GM18861 (cell line): ENCODE data around the gene ZNF823.
"Not testable (repeated sequence)": the region's sequence is repeated elsewhere in the genome, so short reads cannot be mapped to it uniquely, and the experiment has no call there.

Experiments used
- ATAC-seq: cut with Tn5 transposase; IDR thresholded peaks from one replicate; pipeline ENCODE4 v1.9.1; 2021; ENCODE audit not compliant: unreplicated experiment

ZNF823 gene

DNA sequence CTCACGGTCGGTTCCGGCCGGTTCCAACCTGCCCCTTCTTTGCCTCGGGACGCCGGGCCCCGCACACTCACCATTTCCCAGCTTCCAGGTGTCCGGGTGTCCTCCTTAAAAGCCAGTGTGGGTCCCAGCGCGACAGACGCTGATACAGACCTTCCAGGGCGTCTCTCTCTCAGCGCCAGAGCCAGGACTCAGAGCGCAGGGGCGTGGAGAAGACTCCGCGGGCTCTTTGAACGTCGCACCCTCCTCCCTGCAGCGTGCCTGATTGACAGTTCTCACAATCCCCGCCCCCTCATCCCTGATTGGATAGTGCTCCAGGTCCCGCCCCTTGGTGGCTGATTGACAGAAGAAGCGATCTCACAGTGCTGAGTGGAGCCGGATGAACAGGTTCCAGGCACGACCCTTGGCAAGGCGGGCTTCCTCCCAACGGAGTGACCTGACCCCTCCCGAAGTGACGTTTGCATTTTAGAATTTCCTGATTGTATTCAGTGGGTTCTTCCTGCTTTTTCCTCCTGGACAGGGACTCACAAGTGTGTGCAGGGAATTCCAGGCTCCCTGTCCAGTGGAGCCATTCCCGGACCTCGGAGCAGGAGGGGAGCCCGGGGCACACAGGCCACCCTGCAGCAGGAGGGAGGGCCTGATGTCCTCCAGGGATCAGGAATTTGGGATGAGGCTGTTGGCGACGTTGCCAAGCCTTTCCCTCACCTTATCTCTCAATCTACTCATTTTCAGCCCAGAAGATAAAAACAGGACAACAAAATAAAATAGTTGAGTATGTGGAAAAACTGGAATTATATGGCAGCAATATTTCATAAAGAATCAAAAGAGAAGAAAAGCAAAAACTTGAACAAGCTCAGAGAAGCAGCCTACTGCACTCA, at the start of gene ZNF823:
Gene ZNF823, minus strand, starts transcription at position 201 of the 875 bp plus-strand sequence. Its CDS starts 127 bp downstream, at position 74.
- peak; percentile 77 for ATAC-seq

DNA sequence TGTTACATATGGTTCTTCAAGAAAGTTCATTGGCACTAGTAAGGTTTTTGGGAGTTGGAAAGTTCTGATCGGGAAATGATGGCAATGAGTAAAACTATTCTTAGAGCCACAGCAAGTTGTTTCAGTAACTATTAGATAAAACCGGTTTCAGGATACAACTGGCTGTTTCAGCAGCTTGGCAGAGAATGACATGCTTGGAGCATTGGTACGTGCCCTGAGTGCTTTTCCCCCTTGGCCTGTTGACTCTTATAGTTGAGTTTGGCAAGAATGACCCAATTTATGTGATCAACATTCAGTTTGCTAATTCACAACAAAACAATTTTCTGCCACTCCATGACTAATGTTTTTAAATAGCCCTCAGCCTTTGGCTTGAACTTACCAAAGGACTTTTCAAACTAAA, 48.8 kb upstream of the ZNF823 start:
- ATAC-seq = no peak

DNA sequence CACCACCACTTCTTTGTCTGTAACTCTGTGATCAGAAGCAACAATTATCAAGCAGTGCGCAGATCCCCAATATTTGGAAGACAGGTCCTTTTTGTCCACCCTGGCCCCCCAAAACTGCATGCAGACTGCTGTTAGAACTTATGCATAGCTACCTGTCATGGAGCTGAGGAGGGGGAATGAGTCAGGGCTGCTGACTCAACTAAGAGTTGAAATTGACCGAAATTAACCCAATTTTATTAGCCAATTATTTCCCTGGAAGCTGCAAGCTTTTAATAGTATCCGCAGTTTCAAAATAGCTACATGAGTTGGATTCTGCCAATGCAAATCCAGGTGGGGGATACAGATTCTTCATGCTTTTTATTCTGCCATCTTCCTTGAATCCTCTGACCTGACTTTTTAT, 45.6 kb upstream of the ZNF823 start:
- no peak for ATAC-seq

DNA sequence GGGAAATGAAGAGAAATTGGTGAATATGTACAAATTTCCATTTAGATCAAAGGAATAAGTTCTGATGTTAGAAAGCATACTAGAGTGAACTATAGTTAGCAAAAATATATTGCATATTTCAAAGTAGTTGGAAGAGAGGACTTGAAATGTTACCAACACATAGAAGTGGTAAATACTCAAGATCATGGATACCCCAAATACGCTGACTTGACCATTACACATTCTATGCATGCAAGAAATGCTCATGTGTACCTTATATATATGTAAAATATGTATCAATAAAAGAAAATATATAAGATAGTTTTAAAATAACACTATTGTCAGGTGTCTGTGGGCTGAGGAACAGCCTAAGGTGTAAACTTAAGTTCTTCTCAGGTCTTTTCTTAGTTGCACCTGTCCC, 45.0 kb upstream of the ZNF823 start:
- no peak for ATAC-seq

DNA sequence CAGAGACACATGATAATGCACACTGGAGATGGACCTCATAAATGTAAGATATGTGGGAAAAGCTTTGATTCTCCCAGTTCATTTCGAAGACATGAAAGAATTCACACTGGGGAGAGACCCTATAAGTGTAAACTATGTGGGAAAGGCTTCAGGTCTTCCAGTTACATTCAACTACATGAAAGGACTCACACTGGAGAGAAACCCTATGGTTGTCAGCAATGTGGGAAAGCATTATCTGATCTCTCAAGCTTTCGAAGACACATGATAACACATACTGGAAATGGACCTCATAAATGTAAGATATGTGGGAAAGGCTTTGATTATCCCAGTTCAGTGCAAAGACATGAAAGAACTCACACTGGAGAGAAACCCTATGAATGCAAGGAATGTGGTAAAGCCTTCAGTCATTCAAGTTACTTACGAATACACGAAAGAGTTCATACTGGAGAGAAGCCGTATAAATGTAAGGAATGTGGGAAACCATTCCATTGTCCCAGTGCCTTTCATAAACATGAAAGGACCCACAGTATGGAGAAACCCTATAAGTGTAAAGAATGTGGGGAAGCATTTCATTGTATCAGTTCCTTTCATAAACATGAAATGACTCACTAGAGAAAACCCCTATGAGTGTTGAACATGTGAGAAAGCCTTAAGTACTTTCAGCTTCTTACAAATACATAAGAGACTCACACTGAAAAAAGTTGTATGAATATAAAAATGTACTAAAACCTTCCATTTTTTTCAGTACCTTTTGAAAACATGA, 42.7 kb upstream of the ZNF823 start:
- ATAC-seq = no peak

DNA sequence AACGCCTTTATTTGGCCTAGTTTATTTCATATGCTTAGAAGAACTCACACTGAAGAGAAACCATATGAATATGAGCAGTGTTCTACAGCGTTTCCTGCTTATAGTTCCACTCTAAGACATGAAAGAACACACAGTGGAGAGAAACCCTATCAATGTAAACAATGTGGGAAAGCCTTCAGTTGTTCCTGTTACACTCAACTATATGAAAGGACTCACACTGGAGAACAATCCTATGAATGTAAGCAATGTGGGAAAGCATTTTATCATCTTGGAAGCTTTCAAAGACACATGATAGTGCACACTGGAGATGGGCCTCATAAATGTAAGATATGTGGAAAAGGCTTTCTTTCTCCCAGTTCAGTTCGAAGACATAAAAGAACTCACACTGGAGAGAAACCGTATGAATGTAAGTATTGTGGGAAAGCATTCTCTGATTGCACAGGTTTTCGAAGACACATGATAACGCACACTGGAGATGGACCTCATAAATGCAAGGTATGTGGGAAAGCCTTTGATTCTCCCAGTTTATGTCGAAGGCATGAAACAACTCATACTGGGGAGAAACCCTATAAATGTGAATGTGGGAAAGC, 41.8 kb upstream of the ZNF823 start:
- no peak for ATAC-seq

DNA sequence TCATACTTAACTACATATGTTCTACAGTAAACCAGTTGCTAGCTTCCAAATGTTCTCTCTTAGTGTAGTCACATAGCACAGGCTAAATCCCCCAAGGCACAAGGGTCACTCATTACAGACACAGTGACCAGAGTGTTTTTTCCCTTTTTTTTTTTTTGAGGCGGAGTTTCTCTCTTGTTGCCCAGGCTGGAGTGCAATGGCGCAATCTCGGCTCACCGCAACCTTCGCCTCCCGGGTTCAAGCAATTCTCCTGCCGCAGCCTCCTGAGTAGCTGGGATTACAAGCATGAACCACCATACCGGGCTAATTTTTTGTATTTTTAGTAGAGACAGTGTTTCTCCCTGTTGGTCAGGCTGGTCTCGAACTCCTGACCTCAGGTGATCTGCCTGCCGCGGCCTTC, 37.9 kb upstream of the ZNF823 start:
- not testable (repeated sequence) for ATAC-seq

DNA sequence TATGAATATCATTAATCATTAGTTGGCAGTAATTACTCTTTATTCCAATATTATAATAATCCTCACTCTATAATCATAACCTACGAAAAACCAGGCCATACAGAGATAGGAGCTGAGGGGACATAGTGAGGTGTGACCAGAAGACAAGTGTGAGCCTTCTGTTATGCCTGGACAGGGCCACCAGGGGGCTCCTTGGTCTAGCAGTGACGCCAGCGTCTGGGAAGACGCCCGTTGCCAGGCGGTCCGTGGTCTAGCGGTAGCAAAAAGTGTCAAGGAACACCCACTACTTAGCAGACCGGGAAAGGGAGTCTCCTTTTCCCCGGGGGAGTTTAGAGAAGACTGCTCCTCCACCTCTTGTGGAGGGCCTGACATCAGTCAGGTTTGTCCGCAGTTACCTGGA, 32.8 kb upstream of the ZNF823 start:
- not testable (repeated sequence) for ATAC-seq

DNA sequence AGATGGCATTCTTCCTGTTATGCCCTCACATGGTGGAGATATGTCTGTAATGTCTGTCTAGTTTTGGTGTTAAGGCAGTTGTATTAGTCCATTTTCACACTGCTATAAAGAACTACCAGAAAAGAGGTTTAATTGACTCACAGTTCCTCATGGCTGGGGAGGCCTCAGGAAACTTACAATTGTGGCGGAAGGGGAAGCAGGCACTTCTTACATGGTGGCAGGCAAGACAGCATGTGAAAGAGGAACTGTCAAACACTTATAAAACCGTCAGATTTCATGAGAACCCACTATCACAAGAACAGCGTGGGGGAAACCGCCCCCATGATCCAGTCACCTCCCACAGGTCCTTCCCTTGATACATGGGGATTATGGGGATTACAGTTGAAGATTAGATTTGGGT, 31.2 kb upstream of the ZNF823 start:
- ATAC-seq = no peak

DNA sequence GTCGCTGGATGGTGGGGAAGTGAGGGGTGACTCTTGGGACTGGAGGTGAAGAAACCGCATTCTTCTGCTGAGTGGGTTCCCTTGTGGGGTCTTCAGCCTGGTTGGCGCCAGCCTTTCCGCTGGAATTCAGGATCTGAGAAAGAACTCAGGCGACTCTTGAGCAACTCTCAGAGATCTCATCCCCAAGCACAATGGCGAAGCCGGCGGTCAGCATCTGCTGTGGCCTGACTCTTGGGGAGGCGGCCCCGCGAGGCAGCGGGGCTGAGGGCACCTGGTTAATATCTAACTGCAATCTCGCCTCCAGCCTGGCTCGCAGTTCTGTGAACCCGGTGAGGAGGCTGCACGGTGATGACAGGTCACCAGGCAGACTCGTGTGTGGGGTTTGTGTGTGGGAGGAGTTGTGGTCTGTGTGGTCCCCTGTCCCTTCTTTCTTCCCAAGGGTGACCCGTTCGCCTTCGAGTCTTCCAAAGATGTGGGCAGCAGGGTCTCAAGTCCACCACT, 28.9 kb upstream of the ZNF823 start:
- ATAC-seq = no peak

DNA sequence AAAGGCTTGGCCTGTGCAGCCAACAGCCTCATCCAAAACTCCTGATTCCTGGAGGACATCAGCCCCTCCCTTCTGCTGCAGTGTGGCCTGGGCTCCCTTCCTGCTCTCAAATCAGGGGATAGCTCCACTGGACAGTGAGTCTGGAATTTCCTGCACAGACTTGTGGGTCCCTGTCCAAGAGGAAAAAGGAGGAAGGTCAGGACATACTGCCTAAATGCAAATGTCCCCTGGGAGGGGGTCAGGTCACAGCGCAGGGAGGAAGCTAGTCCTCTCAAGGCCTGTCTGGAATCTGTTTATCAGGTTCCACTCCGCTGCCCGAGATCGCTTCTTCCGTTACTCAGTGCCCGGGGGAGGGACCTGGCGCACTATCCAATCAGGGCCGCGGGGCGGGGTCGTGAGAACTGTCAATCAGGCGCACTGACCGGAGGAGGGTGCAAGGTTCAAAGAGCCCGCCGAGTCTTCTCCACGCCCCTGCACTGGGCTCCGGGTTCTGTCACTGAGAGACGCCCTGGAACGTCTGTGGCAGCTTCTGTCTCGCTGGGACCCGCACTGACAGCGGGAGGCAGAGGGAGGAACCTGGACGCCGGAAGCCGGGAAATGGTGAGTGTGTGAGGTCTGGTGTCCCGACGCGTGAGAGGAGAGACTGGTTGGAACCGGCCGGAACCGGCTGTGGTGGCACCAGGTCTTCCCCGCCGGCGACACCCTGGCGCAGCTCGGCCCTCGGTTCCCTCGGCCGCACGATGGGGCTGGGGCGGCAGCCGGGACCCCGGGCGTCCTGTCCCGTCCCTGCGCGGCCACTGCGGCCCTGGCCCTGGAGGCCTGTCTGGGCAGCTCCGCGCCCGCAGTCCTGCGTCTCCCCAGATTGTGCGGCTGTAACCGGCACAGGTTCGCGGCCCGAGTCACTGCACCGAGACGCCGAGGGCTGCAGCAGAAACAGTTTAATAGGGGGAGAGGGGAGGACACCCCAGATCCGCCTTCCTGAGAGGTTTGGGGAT, 28.1 kb upstream of the ZNF823 start, which contains the start of gene ZNF441:
Gene ZNF441, plus strand, starts transcription at position 404 of the 995 bp plus-strand sequence. Its CDS starts 194 bp downstream, at position 598.
- ATAC-seq = peak; percentile 70

DNA sequence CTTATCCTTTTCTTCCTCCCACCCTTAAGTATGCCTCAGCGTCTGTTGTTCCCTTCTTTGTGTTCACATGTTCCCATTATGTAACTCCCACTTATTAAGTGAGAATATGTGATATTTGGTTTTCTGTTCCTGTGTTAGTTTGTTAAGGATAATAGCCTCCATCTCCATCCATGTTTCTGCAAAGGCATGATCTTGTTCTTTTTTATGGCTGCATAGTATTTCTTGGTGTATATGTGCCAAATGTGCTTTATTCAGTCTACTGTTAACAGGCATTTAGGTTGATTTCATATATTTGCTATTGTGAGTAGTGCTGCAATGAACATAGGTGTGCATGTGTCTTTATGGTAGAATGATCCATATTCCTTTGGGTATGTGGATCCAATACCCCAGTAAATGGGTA, 24.9 kb upstream of the ZNF823 start:
- ATAC-seq = no peak

DNA sequence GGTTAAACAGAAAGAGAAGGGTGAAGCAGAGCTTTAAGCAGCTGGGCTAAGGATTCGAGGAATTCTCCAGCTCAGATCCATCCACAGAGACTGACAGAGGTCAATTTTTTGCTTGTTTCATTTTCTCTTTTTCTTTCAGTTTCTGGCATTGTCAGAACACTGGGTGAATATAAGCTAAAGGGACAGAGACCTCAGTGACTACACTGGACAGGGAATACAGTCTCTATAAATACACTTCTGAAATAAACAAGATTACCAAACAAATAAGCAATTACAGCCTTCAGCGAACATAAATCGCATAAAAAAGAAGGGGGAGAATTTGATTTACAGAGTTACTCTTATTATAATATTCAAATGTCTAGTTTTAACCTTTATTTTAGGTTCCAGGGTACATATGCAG, 24.4 kb upstream of the ZNF823 start:
- ATAC-seq = no peak

DNA sequence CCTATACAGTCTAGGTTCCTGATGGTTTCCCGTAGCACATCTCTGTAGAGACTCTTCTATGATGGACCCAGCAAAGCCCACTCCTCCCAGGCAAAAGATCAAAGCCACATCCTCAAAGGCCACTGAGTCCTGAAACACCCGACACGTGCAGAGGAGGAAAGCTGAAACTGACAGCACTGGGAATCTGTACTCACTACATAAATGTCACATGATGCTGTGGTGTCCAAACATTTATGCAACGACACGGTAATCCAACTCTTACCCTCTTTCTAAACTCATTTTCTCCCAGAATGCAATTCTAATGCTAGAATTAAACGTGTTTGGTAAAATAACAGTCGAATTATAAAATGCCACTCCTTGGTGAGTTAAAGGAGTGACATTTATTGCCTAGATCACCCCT, 21.1 kb upstream of the ZNF823 start:
- no peak for ATAC-seq

DNA sequence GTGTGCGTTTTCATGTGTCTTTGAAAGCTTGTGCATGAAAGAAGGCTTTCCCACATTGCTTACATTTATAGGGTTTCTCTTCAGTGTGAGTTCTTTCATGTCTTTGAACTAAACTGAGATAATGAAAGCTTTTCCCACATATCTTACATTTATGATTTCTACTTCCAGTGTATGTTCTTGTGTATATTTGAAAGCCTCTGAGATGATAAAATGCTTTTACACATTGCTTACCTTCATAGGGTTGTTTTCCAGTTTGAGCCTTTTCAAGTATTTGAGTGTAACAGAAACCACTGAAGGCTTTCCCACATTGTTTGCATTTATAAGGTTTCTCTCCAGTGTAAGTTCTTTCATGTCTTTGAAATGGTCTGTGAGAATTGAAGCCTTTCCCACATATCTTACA, 18.2 kb upstream of the ZNF823 start:
- no peak for ATAC-seq

DNA sequence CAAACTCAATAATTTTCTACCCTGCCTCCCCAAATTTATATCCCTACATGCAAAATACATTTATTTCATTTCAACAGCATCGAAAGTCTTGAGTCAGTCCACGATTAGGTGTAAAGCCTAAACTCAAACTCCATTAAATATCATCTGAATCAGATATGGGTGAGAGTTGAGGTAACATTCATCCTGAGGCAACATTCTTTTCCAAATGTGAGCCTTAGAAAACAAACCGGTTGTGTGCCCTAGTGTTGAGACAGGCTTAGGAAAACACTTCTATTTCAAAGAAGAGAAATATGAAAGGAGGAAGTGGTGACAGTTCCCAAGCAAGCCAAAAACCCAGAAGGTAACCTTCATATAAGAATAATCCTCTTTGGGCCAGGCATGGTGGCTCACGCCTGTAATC, 15.9 kb upstream of the ZNF823 start:
- ATAC-seq = no peak

DNA sequence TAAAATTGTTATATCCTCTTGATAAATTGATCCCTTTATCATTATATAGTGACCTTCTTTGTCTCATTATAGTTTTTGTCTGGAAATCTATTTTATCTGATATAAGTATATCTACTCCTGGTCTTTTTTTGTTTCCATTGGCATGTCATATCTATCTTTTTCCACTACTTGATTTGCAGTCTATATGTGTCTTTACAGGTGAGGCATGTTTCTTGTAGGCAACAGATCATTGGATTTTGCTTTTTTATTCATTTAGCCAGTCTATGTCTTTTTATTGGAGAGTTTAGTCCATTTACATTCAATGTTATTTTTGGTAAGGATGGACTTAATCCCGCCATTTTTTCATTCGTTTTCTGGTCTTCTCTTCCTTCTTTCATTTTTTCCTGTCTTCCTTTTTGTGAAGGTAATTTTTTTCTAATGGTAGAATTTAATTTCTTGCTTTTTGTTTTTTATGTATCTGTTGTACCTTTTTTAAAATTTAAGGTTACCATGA, 13.5 kb upstream of the ZNF823 start:
- ATAC-seq = no peak

DNA sequence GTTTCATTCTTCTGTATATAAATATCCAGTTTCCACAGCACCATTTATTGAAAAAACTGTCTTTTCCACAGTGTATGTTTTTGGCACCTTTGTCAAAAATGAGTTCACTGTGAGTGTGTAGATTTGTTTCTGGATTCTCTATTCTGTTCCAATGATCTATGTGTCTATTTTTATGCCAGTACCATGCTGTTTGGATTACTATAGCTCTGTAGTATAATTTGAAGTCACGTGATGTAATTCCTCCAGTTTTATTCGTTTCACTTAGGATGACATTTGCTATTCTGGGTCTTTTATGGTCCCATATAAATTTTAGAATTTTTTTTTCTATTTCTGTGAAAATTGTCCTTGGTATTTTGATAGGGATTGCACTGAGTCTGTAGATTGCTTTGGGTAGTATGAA, 11.0 kb upstream of the ZNF823 start:
- no peak for ATAC-seq

DNA sequence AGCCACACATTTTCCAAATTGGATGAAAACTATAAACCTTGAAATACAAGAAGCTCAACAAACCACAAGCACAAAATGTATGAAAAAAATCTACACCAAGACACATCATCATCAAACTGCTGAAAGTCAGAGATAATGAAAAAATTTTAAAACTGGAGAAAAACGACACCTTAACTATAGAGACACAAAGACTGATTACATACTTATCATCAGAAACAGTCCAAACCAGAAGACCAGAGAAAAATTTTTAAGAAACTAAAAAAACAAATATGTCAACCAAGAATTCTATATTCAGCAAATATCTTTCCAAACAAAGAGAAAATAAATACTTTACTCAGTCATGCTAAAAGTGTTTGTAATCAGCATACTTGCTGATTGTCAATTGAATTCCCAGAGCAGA, 8.5 kb upstream of the ZNF823 start:
- ATAC-seq = no peak

DNA sequence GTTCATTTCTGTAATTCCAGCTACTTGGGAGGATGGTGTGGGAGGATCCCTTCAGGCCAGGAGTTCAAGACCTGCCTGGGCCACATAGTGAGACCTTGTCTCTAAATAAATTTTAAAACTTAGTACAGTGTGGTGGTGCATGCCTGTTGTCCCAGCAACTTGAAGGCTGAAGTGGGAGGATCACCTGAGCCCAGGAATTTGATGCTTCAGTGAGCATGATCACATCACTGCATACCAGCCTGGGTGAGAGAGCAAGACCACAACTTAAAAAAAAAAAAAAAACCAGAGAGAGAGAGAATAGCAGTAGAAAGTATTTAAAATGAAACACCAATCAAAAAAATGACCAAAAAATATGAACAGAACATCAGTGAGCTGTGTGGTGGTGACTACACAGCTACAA, 7.1 kb upstream of the ZNF823 start:
- ATAC-seq = no peak
